ENCODE data around the gene PLA2G2E.
"Not testable (repeated sequence)": the region's sequence is repeated elsewhere in the genome, so short reads cannot be mapped to it uniquely, and the experiment has no call there.

The PLA2G2E gene

DNA sequence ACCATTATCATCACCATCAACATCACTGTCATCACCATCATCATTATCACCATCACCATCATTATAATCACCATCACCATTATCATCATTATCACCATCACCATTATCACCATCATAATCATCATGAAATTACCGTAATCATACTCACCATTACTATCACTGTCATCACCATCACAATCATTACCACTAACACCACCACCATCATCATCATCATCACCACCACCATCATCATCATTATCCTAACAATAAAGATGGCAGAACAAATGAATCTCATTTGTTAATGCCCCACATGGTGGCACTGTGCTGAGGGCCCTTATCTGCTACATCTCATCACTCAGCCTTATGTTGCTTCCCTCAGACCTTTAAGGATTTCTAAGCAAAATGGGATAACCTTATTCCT lies 9.4 kb upstream of the PLA2G2E start:
- DNase-seq = no peak

DNA sequence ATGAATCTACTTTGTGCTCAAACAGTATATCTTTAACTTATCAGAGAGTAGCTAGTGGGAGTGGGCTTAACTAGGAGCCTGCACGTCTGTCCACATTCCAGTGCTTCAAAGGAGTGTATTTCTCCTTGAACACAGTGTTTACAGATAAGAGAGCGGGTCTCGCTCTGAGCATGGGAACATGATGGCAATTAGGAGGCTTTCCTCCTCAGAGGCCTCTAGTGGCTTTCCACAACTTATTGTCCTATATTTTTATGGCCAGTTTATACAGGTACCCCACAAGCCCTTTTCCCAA lies 3.7 kb upstream of the PLA2G2E start:
- not testable (repeated sequence) for DNase-seq

DNA sequence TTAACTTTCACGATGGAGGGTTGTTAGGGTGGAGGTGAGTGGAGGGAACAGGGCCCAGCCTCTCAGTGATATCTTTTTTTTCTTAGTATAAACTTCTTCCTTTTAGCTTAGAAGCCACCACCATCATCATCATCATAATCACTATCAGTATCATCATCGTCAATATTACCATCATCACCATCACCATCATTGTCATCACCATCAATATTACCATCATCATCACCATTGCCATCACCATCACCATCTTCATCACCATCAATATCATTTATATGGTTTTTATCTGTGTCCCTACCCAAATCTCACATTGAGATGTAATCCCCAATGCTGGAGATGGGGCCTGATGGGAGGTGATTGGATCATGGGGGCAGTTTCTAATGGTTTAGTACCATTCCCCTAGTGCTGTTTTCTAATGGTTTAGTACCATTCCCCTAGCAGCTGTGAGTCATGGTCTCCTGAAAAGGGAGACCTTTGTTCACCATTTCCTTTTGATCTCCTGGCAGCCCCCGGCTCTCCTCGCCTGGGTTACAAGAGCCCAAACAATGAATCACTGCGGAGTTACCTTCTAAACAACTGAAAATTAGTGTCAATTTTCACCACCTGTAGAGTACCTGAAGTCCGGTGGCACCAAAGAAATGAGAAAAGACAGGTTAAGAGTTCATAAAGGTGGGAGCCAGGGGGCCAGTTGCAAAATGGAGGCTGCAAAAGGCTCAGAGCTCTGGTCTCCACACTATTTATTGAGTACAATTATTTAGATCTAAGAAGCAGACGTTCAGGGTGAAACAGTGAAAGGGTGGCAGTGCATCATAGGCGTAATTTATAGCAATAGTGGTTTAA lies 3.1 kb upstream of the PLA2G2E start:
- no peak for DNase-seq

DNA sequence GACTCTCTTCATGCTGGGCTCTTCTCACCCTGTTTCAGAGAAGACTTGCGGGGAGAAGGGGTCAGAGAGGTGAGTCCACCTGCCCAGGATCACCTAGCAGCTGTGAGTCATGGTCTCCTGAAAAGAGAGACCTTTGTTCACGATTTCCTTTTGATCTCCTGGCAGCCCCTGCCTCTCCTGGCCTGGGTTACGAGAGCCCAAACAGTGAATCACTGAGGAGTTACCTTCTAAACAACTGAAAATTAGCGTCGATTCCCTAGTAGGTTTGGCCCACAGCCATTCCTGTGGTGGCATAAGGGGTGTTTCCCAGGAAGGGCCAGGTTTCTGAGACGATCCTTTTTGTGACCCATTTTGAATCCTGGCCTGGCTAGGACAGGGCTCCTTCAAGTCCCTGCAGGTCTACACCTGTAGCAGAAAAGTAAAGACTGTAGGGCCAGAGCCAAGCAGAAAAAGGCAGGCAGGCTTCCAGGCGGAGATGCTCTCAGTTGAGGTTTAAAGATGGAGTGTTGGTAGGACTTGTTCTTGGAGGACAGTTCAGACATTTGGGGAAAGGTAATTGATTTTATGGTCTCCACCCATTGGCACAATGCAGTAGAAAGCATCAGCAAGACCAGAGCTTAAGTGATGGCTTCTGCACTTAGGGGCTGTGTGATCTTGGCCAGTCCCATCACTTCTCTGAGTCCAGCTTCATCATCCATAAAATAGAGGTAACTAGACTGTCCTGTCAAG lies 2.1 kb upstream of the PLA2G2E start:
- DNase-seq = no peak

DNA sequence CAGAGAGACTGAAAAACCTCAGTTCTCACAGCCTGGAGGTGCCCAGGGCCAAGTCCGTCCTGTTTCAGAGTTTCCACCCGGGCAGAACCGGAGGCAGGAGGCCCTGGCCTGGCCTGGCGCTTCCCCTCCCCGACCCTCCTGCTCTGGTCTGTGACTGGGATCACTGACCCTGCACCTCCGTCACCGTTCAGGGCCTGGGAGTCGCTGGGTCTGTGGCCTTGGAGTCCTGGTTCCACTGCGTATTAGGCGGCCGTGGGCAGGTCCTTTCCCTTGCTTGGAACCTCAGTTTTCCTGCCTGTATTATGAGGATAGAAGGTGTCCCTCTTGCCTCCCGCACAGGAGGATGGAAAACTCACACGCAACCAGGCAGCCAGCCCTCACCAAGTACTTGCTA lies 533 bp upstream of the PLA2G2E start:
- DNase-seq = no peak

DNA sequence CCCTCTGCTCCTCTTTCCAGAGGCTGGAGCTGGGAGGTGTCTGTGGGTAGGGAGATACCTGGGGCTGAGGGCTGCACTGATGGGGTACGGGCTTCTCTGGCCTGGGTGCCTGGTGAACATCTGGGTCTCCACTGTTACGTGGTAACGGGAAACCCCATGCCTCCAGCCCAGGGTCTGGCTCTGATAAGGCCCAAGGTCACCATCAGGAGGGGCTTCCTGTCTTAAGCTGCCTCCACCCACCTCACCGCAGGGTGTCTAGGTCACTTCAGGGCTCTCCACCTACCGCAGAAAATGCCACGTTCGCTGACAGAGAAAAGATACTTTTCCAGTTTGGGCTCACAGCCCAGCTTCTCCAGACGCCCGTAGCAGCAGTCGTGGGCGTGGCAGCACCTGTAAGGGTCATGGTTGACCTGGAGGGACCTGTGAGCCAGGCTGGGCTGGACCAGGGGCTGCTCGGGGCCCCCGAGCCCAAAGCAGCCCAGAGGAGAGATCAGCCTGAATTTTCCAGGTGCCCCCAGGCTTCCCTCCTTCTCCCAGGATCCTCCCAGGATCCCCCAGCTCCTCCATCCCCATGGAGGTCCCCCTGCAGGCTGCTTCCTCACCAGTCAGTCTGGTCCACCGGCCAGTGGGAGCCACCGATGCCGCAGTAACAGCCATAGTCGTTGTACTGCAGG lies 1.3 kb downstream of the PLA2G2E start:
- no peak for DNase-seq

DNA sequence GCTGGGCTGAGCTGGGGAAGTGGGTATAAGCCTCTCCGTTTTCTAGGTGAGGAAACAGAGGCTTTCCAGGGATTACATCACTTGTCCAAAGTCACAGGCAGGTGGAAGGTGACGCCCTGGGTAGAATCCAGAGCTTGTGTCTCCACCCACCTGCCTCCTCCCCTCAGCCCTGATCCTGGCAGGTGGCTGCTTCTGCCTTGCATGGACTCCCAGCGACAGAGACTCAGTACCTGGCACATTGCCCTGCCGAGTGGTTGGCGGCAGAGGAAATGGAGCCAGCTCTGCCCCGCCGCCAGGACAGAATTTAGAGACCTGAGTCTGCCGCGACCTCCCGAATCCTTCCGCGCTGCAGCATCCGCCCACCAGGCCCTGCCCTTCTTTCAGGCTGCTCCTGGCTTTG lies 2.1 kb downstream of the PLA2G2E start:
- DNase-seq = peak in 5 of 58 donors; percentile 10 to 47 (median 25)

DNA sequence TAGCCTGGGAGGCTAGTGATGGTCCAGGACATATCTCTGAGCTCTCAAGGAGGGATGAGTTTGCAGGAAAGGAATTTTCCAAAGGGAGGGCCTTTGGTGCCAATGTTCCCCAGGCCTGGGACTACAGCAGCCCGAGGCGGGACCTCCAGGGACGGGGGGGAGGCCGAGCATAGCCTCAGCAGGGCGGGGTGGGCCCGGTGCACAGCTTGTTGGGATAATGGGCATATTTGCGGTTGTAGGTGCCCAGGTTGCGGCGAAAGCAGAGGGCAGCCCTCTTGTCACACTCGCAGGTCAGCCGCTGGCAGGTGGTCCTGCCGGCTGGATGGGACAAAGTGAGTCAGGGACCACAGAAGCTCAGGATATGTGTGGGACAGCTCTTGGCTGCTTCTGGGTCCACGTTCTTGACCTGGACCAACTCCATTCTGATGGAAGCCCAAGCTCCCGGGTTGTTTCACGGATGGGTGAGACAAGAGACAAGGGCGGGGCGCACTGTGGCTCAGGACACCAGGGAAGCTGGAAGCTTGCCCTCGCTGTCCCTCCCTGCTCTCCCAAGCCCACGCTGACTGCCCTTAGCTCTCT lies 3.2 kb downstream of the PLA2G2E start:
- no peak for DNase-seq

DNA sequence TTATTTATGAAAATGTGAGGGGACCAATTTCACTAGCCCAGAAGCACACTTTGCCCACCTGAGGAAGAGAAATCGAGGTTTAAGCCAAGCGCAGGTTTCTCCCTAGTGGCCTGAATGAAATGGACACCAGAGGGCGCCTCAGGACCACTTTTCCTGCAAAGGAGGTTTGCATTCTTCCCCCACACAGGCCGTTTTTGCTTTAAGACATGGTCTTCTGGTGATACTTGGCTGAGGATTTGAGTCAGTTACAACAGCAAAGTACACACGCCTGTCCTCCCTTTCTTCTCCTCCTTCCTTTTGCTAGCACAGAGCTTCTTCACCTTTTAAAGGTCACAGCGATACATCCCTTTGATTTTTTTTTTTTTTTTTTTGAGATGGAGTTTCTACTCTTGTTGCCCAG lies 5.4 kb downstream of the PLA2G2E start:
- DNase-seq = peak in 55 of 58 donors; percentile 1 to 92 (median 57)

DNA sequence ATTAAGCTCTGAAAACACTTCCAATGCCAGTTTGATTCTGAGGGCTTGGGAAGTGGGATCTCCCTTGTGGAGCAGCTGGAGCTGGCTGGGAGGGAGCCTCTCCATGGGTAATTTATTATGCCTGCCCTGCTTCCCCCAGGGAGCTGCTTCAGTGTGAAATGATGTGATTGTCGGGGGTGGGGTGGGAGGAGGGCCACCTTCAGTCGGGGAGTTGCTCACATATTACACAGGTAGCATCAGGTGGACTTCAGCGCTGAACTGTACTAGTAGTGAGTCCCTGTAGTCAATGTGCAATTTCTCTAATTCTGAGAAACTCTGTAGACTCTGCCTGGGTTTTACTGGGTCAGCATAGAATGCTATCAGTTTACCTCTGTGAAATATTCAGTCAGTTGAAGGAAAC lies 12.8 kb downstream of the PLA2G2E start:
- no peak for DNase-seq

DNA sequence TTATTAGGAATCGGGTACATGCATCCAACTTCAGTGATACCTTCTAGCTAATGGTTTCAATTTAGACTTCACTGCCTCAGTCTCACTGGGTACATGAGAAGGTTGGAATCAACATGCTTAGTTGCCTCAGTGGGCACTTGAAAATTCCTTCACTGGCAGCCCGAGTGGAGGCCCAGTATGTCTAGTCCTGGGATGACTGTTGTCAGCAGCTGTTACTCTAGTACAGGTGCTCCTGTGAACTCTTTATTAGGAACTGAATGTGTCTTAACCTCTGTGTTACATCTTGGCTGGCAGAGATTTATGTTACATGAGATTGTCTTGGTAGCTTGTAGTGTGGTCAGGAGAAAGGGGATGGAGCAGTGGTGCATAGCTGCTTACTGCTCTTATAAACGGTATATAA lies 13.4 kb downstream of the PLA2G2E start:
- no peak for DNase-seq

DNA sequence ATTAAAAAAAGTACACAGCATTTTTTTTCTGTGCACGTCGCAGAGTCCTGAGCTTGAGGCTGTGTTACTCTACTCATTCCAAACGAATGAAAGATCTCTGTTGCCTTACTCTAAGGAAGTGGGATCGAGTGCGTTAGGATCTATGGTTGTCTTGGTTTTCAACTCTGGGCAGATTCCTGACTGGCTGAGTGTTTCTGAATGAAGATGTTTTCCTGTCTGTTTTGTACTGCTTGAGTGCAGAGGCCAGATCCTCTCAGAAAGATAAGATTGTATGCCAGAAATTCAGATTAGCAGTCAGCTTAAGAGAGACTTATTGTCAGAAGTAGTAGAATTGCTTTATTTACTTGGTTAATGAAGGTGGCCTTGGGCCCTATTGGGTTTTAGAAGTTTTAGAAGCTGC lies 14.0 kb downstream of the PLA2G2E start:
- no peak for DNase-seq

DNA sequence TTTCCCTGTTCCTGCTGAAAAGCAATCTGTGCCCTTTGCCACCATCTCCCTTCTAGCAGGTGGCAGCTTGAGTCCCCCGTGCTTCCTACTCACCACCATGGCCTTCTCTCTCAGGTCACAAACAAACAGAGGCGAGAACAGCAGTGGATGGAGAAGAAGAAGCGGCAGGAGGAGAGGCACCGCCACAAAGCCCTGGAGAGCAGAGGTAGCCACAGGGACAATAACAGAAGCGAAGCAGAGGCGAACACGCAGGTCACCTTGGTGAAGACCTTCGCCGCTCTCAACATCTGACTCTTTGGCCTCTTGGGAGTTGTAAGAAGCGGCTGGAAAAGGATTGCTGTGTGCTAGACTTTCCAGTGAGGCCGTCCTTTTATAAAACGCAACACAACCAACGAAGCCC lies 16.0 kb downstream of the PLA2G2E start:
- DNase-seq = no peak

DNA sequence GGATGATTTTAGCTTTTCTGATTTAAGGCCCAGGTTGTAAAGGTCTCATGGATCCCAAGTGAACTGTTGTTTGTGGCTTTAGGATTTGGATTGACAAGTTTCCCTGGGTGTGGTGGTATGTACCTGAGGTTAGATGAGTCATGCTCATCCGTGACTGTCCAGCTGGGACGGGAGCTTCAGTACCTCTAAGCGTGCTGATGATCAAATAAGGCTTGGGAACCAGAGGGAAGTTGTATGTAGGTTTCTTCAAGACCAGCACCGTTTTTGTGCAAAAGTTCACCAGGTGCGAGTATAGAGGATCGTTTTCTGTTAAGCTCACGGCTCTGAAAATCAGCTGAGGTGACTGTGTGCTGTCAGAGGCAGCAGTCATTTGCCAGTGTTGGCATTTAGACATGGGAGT lies 19.8 kb downstream of the PLA2G2E start:
- DNase-seq = no peak

DNA sequence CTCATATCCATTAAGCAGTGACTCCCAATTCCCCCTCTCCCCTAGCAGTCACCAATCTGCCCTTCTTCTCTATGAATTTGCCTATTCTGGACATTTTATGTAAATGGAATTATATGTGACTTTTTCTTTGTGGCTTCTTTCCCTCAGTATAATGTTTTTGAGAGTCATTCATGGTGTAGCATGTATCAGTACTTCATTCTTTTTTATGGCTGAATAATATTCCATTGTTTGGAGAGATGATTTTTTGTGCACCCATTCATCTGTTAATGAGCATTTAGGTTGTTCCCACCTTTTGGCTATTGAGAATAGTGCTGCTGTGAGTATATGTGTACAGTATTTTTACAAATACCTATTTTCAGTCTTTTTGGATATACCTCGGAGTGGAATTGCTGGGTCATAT lies 21.8 kb downstream of the PLA2G2E start:
- no peak for DNase-seq

DNA sequence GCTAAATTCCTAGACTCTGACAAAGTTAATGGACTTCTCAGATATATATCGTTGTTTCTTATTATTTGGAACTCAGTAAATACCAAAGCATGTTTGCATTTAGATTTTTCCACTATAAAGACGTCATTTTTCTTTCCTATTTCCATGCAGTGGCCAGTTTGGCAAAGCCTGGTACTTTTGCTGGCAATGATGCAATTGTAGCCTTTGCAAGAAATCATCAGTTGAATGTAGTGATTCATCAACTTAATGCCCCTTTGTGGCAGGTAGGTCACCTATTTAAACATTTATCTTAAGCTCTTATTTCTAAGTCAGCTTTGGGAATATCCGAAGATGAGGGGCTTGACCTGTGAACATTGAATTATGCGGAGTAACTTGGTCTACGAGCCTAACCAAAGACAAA lies 29.2 kb downstream of the PLA2G2E start:
- DNase-seq = no peak

DNA sequence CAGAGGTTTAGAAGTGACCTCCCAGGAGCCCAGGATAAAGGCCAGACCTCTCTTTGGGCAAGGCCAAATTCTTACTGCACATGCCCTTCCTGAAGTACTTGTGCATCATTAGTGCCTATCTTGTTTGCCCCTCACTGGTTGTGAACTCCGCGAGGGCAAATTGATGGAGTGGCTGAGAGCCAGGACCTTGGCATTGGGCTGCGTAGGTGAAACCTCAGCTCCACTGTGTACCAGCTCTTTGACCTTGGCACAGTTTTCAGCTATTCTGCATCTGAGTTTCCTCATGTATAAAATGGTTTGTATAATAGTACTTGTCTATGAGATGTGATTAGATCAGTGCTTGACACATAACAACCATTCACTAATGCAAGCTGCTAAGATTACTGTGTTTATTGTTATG lies 29.7 kb downstream of the PLA2G2E start:
- no peak for DNase-seq

DNA sequence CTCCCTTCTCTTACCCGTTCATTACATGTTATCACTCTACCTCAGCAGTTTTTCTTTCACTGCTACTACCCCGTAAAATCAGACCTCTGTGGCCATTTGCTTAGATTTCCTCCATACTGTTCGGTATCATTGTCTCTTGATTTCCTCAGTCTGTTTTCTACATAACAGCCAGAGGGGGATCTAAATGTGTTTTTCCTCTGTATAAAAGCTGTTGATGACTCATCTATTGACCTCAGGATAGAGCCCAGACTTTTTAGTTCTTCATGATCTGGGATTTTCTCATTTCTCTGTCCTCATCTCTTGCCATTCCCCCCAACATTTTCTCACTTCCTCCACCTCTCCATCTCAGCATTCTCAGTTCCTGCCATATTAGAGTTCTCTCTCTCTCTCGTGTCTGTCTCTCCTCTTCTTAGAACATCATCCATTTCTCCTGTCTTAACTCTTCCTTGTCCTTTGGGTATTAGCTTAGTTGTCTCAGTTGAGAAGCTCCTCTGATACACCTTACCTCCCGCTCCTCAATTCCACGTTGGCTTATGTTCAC lies 30.7 kb downstream of the PLA2G2E start:
- no peak for DNase-seq

DNA sequence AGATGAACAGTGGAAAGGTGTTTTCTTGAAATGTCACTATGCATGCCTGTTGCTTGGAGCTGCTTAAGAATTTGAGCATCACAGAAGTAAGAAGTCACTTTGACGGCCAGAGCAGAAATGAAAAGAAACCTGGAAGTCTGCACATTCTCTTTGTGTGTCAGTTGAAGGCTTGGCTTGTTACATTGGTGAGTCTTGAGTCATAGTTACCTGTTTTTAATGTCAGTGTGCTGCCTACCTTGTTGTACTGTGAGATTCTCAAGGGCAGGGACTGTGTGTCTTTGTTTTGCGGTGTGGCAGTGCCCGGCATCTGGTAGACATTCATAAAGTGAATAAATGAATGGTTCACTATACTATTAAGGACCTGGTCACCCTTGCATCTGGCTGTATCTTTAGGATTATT lies 31.3 kb downstream of the PLA2G2E start:
- DNase-seq = no peak

DNA sequence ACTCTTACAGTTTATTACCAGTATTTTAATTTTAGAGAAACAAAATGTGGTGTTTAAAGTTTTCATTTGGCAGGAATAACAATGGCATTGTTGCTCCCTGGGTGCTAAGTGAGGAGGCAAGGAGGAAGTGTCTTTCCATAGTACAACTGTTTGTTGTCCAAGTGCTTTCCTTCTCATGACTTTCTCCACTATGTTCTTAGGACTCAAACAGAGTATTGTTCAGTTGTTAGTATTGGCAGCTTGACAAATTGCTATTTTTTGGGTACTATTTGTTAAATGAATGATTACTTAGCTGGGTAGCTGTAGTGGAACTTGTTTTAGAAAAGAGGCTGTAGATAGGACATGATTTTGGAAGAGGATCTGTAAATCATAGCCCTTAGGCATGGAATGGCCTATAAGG lies 33.8 kb downstream of the PLA2G2E start:
- no peak for DNase-seq

DNA sequence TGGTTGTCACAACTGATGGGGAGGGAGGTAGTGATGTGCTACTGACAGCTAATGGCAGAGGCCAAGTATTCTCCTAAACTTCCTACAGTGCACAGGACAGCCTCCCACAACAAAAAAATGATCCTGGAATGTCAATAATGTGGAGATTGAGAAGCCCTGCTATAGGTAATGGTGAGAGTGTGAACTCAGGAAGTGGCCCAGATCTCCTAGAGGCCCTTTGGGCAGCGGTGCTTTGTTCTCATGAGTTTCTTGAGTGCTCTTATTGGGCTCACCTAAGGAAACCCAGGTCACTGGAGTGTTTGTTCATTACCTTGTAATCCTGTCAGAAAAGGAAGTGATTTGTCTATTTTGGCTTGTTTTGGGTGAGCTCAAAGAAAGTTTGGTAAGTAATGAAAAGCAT lies 35.3 kb downstream of the PLA2G2E start:
- DNase-seq = no peak

DNA sequence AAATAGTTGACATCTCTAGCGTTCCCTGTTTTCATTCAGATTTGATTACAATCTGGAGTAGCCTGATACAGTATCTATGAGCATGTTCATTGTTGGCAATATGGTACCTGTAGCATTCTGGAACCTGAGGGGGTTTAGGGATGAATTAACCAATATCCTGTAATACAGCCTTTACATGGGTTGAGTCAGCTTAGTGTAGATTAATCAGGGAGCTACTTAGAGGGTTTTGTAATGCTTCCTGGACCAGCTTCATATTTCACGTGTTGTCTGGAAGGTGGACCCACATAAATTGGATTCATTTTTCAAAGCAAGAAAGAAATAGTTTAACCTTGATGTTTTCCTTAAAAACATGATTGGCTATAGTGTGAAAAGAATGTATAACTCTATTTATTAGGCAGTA lies 37.6 kb downstream of the PLA2G2E start:
- no peak for DNase-seq
